Activated B cell treated with CpG ODN at 0.5 μM for 24 hours (primary cell): ENCODE results near the gene PCNX3. TPM values are rescaled to one million over a fixed set of nuclear protein-coding genes. Genes with fewer than 3 reads are reported as not detected.

Experiments used
- ATAC-seq: fragments of 200-7000 bp; cut with Tn5 transposase; one replicate; pipeline ENCODE4 v1.10.0; 2021; ENCODE audit warnings: low read depth, mild to moderate bottlenecking, moderate library complexity
- CTCF ChIA-PET: fragments of 350-600 bp; sonication (Branson Sonifier 250); formaldehyde crosslinking; loops from one replicate; lab custom pipeline; 2021; ENCODE audit warnings: antibody characterized with exemption; lab: Charles Lee
- POLR2A ChIA-PET: fragments of 350-600 bp; sonication (Branson Sonifier 250); formaldehyde crosslinking; loops from one replicate; lab custom pipeline; 2021; ENCODE audit warnings: antibody characterized with exemption; lab: Charles Lee
- DNase-seq: peaks from one replicate; pipeline ENCODE4 v3.0.0; 2022
- H3K27ac Mint-ChIP-seq: one replicate; pipeline ENCODE4 v1.8.0; 2020; ENCODE audit warnings: mixed read lengths
- H3K27me3 Mint-ChIP-seq: one replicate; pipeline ENCODE4 v1.8.0; 2021; ENCODE audit warnings: mixed read lengths
- H3K36me3 Mint-ChIP-seq: one replicate; pipeline ENCODE4 v1.8.0; 2021; ENCODE audit warnings: low read depth, mixed read lengths
- H3K4me1 Mint-ChIP-seq: one replicate; pipeline ENCODE4 v1.8.0; 2021; ENCODE audit warnings: mixed read lengths
- H3K4me3 Mint-ChIP-seq: one replicate; pipeline ENCODE4 v1.8.0; 2020; ENCODE audit warnings: mild to moderate bottlenecking, mixed read lengths
- H3K9me3 Mint-ChIP-seq: one replicate; pipeline ENCODE4 v1.8.0; 2020; ENCODE audit warnings: mixed read lengths
- CTCF ChIP-seq: fragments of 200-600 bp; IDR thresholded peaks from one replicate; pipeline ENCODE4 v1.8.0; 2022; ENCODE audit warnings: antibody characterized with exemption, mild to moderate bottlenecking
- intact Hi-C: fragments of 100-400 bp; cut with micrococcal nuclease; formaldehyde crosslinking; loops from one replicate; pipeline ENCODE4 v1.15.1; 2024
- total RNA-seq: library from RNA; stranded (reverse); gene quantifications from 2 replicates; pipeline ENCODE4 v1.2.3, GENCODE V29; 2022

The PCNX3 gene
- total RNA-seq, 1 donor from 2014 or later, result 51.4 TPM

GRCh38 chr11:65615950-65616574, 486 bp downstream of the PCNX3 start:
- TF ChIP-seq CTCF, result no peak
- no peak for DNase-seq
- Mint-ChIP-seq H3K36me3 (peaks cover 57% of the 10 kb centered on the region), H3K27ac (peak overlapping the region; percentile 96), H3K4me3 (peak overlapping the region; percentile 97), H3K4me1 (peaks cover 52% of the 10 kb centered on the region), H3K27me3 (no peaks in the 10 kb centered on the region), H3K9me3 (no peaks in the 10 kb centered on the region)
- no peak for ATAC-seq
- ChIA-PET CTCF (interaction anchor here (0.9 to 1.4 kb wide), 4 partner anchors 10 to 244 kb away, joined by 3 to 5 read pairs (median 4); partner anchors contain the start of gene MUS81), POLR2A (interaction anchor here (1.0 to 8.5 kb wide), 23 partner anchors 9 to 481 kb away, joined by 3 to 108 read pairs (median 7); partner anchors contain the start of genes CCDC85B, CFL1, DPF2 and EHBP1L1)
- intact Hi-C loops, result loop anchor here (1.0 to 5.0 kb wide), 12 partner anchors 24 to 731 kb away; partner anchors contain the start of genes B4GAT1, BANF1, BRMS1 and C11orf68

GRCh38 chr11:65616575-65617001, 1.0 kb downstream of the PCNX3 start:
- ATAC-seq, result no peak
- intact Hi-C loops, result loop anchor here (5.0 kb wide), 1 partner anchor 731 kb away; the partner anchor contains the start of genes B4GAT1 and BRMS1

GRCh38 chr11:65617136-65617850, 1.7 kb downstream of the PCNX3 start:
- Mint-ChIP-seq H3K9me3 (no peaks in the 10 kb centered on the region), H3K27ac (peak overlapping the region; percentile 85), H3K4me3 (peak overlapping the region; percentile 92), H3K27me3 (no peaks in the 10 kb centered on the region), H3K36me3 (peaks cover 64% of the 10 kb centered on the region), H3K4me1 (peaks cover 42% of the 10 kb centered on the region)
- ATAC-seq (no peak), DNase-seq (no peak)
- no peak for TF ChIP-seq CTCF
- ChIA-PET CTCF (interaction anchor here (0.9 to 1.1 kb wide), 2 partner anchors 8 to 24 kb away, joined by 3 to 5 read pairs; no protein-coding TSS in a partner anchor), POLR2A (interaction anchor here (0.5 to 8.5 kb wide), 5 partner anchors 22 to 190 kb away, joined by 4 to 108 read pairs (median 7); partner anchors contain the start of genes KAT5 and SIPA1)
- intact Hi-C loops, result loop anchor here (5.0 kb wide), 1 partner anchor 730 kb away; the partner anchor contains the start of genes B4GAT1 and BRMS1

More at GRCh38 chr11:65616575-65617001, 1.0 kb downstream of the PCNX3 start:
- ChIA-PET POLR2A (interaction anchor here (2.0 to 8.5 kb wide), 5 partner anchors 23 to 96 kb away, joined by 5 to 108 read pairs (median 60); partner anchors contain the start of genes EHBP1L1, FAM89B, KAT5 and SIPA1), CTCF (interaction anchor here (0.9 to 1.1 kb wide), 2 partner anchors 9 to 23 kb away, joined by 3 to 5 read pairs; no protein-coding TSS in a partner anchor)
- Mint-ChIP-seq H3K4me1 (peaks cover 47% of the 10 kb centered on the region), H3K4me3 (peak overlapping the region; percentile 92), H3K27me3 (no peaks in the 10 kb centered on the region), H3K27ac (peak overlapping the region; percentile 85), H3K9me3 (no peaks in the 10 kb centered on the region), H3K36me3 (peaks cover 62% of the 10 kb centered on the region)
- no peak for TF ChIP-seq CTCF
- DNase-seq, result no peak

- H3K36me3 Mint-ChIP-seq, result peaks cover 69% of the 10 kb centered on the region
- ChIA-PET POLR2A (interaction anchor here (0.5 to 8.5 kb wide), 5 partner anchors 21 to 240 kb away, joined by 3 to 108 read pairs (median 4); partner anchors contain the start of genes CFL1, KAT5, RELA and SIPA1), CTCF (no interaction called here)
- no peak for TF ChIP-seq CTCF
- intact Hi-C loops, result loop anchor here (5.0 kb wide), 1 partner anchor 729 kb away; the partner anchor contains the start of genes B4GAT1 and BRMS1
- DNase-seq (no peak), ATAC-seq (no peak)
- no peak overlapping the region for H3K27ac Mint-ChIP-seq
- H3K4me3 Mint-ChIP-seq, result no peak overlapping the region
- peaks cover 34% of the 10 kb centered on the region for H3K4me1 Mint-ChIP-seq
- H3K9me3 Mint-ChIP-seq, result no peaks in the 10 kb centered on the region
- no peaks in the 10 kb centered on the region for H3K27me3 Mint-ChIP-seq
Observed at GRCh38 chr11:65617990-65618751, 2.6 kb downstream of the PCNX3 start.
